ENCODE data around the gene RGS11.
A peak's percentile ranks its signal among the peaks of the same experiment; 100 is the strongest.

Gene RGS11

GRCh38 chr16:275786-276232 is at the start of gene RGS11:
TSS of gene RGS11 (minus strand) at chr16:275944. CDS start at chr16:275911, 33 bp downstream.
- no peak for DNase-seq

- DNase-seq, result peak; percentile 83
Measured at GRCh38 chr16:324451-325334, 48.9 kb upstream of the RGS11 start.

- no peak for DNase-seq
Measured at GRCh38 chr16:324201-324450, 48.4 kb upstream of the RGS11 start.

GRCh38 chr16:322476-323143 is 46.9 kb upstream of the RGS11 start:
- DNase-seq, result no peak

GRCh38 chr16:321532-321931 is 45.8 kb upstream of the RGS11 start:
- no peak for DNase-seq

- DNase-seq, result no peak
Measured at GRCh38 chr16:320206-320605, 44.5 kb upstream of the RGS11 start.

- no peak for DNase-seq
Measured at GRCh38 chr16:318628-319027, 42.9 kb upstream of the RGS11 start.

GRCh38 chr16:317583-317982 is 41.8 kb upstream of the RGS11 start:
- no peak for DNase-seq

GRCh38 chr16:316741-317464 is 41.2 kb upstream of the RGS11 start:
- DNase-seq, result no peak

- DNase-seq, result no peak
Measured at GRCh38 chr16:314795-315299, 39.1 kb upstream of the RGS11 start.

- no peak for DNase-seq
Measured at GRCh38 chr16:314351-314750, 38.6 kb upstream of the RGS11 start.

GRCh38 chr16:311725-312124 is 36.0 kb upstream of the RGS11 start:
- DNase-seq, result no peak

- DNase-seq, result peak; percentile 12
Measured at GRCh38 chr16:309476-309875, 33.7 kb upstream of the RGS11 start.

GRCh38 chr16:307691-308312 is 32.1 kb upstream of the RGS11 start:
- DNase-seq, result no peak

GRCh38 chr16:306911-307370 is 31.2 kb upstream of the RGS11 start:
- DNase-seq, result no peak

- DNase-seq, result no peak
Measured at GRCh38 chr16:305916-306626, 30.3 kb upstream of the RGS11 start.

- peak; percentile 27 for DNase-seq
Measured at GRCh38 chr16:303760-304505, 28.2 kb upstream of the RGS11 start.

GRCh38 chr16:301950-302349 is 26.2 kb upstream of the RGS11 start:
- no peak for DNase-seq

- DNase-seq, result no peak
Measured at GRCh38 chr16:301235-301634, 25.5 kb upstream of the RGS11 start.

- DNase-seq, result no peak
Measured at GRCh38 chr16:297832-298231, 22.1 kb upstream of the RGS11 start.

- DNase-seq, result no peak
Measured at GRCh38 chr16:296806-297510, 21.2 kb upstream of the RGS11 start.

All from CD4-positive, alpha-beta T cell treated with Interleukin-17A for 1 hour (primary cell).